Fibroblast of pulmonary artery (primary cell): ENCODE results near the gene EMC8.

ENCODE experiments used
- DNase-seq: peaks from one replicate; pipeline ENCODE4 v3.0.0-alpha.2; 2010; ENCODE audit warnings: low read depth
- H3K4me3 ChIP-seq: replicated peaks from 2 replicates; pipeline ENCODE4 v1.5.1; 2011; ENCODE audit warnings: low read depth, mild to moderate bottlenecking, control low read depth, low read length, moderate library complexity
- CTCF ChIP-seq: IDR thresholded peaks from 2 replicates; pipeline ENCODE4 v1.5.1; 2011; ENCODE audit warnings: mild to moderate bottlenecking, control low read depth, low read length, inconsistent platforms; ENCODE audit errors: missing control alignments

EMC8 gene

GRCh38 chr16:85828166-85828565 lies 28.8 kb upstream of the EMC8 start:
- no peak for DNase-seq
- H3K4me3 ChIP-seq = no peak overlapping the region
- TF ChIP-seq CTCF = no peak

GRCh38 chr16:85826686-85827247 lies 27.4 kb upstream of the EMC8 start:
- no peak for DNase-seq
- TF ChIP-seq CTCF = no peak
- H3K4me3 ChIP-seq = no peak overlapping the region

GRCh38 chr16:85825326-85825725 lies 26.0 kb upstream of the EMC8 start:
- no peak for TF ChIP-seq CTCF
- no peak overlapping the region for H3K4me3 ChIP-seq
- no peak for DNase-seq

- DNase-seq = no peak
- H3K4me3 ChIP-seq = no peak overlapping the region
- TF ChIP-seq CTCF = no peak
Measured at GRCh38 chr16:85824161-85825135, 25.1 kb upstream of the EMC8 start.

GRCh38 chr16:85823328-85823920 lies 24.1 kb upstream of the EMC8 start:
- no peak for TF ChIP-seq CTCF
- H3K4me3 ChIP-seq = no peak overlapping the region
- no peak for DNase-seq

- TF ChIP-seq CTCF = no peak
- DNase-seq = no peak
- H3K4me3 ChIP-seq = no peak overlapping the region
Measured at GRCh38 chr16:85822145-85822544, 22.8 kb upstream of the EMC8 start.
